H9 (cell line): ENCODE data around the gene SURF2. TPM values are rescaled to one million over a fixed set of nuclear protein-coding genes. Genes with fewer than 3 reads are reported as not detected.

Source experiments
- DNase-seq: peaks from one replicate; pipeline ENCODE4 v3.0.0-alpha.2; 2017
- H2AFZ ChIP-seq: one replicate; pipeline ENCODE4 v1.6.1; 2013; ENCODE audit warnings: mild to moderate bottlenecking, low read length, control low read depth, moderate library complexity
- H2AK5ac ChIP-seq: 2 replicates; pipeline ENCODE4 v1.6.1; 2013; ENCODE audit warnings: low read length, control low read depth, mixed read lengths; ENCODE audit not compliant: insufficient read length
- H2BK120ac ChIP-seq: one replicate; pipeline ENCODE4 v1.6.1; 2013; ENCODE audit warnings: low read depth, mild to moderate bottlenecking, low read length, control low read depth, inconsistent platforms; ENCODE audit not compliant: poor library complexity, severe bottlenecking
- H2BK12ac ChIP-seq: 2 replicates; pipeline ENCODE4 v1.6.1; 2013; ENCODE audit warnings: low read length, control low read depth, mixed read lengths, low read depth; ENCODE audit not compliant: insufficient read length
- H2BK15ac ChIP-seq: 2 replicates; pipeline ENCODE4 v1.6.1; 2013; ENCODE audit warnings: low read depth, low read length, control low read depth
- H2BK20ac ChIP-seq: one replicate; pipeline ENCODE4 v1.6.1; 2013; ENCODE audit warnings: low read depth, mild to moderate bottlenecking, low read length, control low read depth, inconsistent platforms; ENCODE audit not compliant: poor library complexity, severe bottlenecking
- H2BK5ac ChIP-seq: 2 replicates; pipeline ENCODE4 v1.6.1; 2013; ENCODE audit warnings: low read length, control low read depth, mixed read lengths; ENCODE audit not compliant: insufficient read length
- H3K14ac ChIP-seq: 2 replicates; pipeline ENCODE4 v1.6.1; 2013; ENCODE audit warnings: low read length, control low read depth; ENCODE audit not compliant: insufficient read depth
- H3K18ac ChIP-seq: 2 replicates; pipeline ENCODE4 v1.6.1; 2013; ENCODE audit warnings: low read depth, mild to moderate bottlenecking, mixed read lengths, low read length, control low read depth; ENCODE audit not compliant: insufficient read length
- H3K23ac ChIP-seq: 2 replicates; pipeline ENCODE4 v1.6.1; 2013; ENCODE audit warnings: low read length, control low read depth, mixed read lengths, low read depth; ENCODE audit not compliant: insufficient read length
- H3K23me2 ChIP-seq: 2 replicates; pipeline ENCODE4 v1.6.1; 2013; ENCODE audit warnings: low read depth, mild to moderate bottlenecking, mixed read lengths, low read length, control low read depth; ENCODE audit not compliant: insufficient read length, poor library complexity, severe bottlenecking
- H3K27ac ChIP-seq: 2 replicates; pipeline ENCODE4 v1.5.1; 2013; ENCODE audit warnings: low read length, control low read depth, mixed read lengths, low read depth; ENCODE audit not compliant: insufficient read length
- H3K27me3 ChIP-seq: 2 replicates; pipeline ENCODE4 v1.6.1; 2013; ENCODE audit warnings: low read length, control low read depth, inconsistent platforms; ENCODE audit not compliant: insufficient read depth
- H3K4ac ChIP-seq: 2 replicates; pipeline ENCODE4 v1.6.1; 2013; ENCODE audit warnings: low read depth, mild to moderate bottlenecking, control low read depth, inconsistent platforms, low read length, moderate library complexity
- H3K4me1 ChIP-seq: 2 replicates; pipeline ENCODE4 v1.6.1; 2013; ENCODE audit warnings: low read length, control low read depth, inconsistent platforms; ENCODE audit not compliant: insufficient read depth
- H3K4me2 ChIP-seq: 2 replicates; pipeline ENCODE4 v1.6.1; 2013; ENCODE audit warnings: low read length, control low read depth, mixed read lengths; ENCODE audit not compliant: insufficient read length, insufficient read depth
- H3K56ac ChIP-seq: 2 replicates; pipeline ENCODE4 v1.6.1; 2013; ENCODE audit warnings: low read depth, mild to moderate bottlenecking, mixed read lengths, low read length, control low read depth; ENCODE audit not compliant: insufficient read length
- H3K79me1 ChIP-seq: 2 replicates; pipeline ENCODE4 v1.6.1; 2013; ENCODE audit warnings: low read depth, mild to moderate bottlenecking, moderate library complexity, low read length, control low read depth, inconsistent platforms; ENCODE audit not compliant: insufficient read depth, poor library complexity, severe bottlenecking
- H3K79me2 ChIP-seq: 2 replicates; pipeline ENCODE4 v1.6.1; 2013; ENCODE audit warnings: low read length, control low read depth, inconsistent platforms; ENCODE audit not compliant: insufficient read depth
- H3K9ac ChIP-seq: 2 replicates; pipeline ENCODE4 v1.6.1; 2013; ENCODE audit warnings: low read length, control low read depth, mixed read lengths; ENCODE audit not compliant: insufficient read length; ENCODE audit errors: extremely low read depth
- H3K9me3 ChIP-seq: one replicate; pipeline ENCODE4 v1.6.1; 2013; ENCODE audit warnings: low read depth, low read length, inconsistent platforms; ENCODE audit not compliant: control insufficient read depth
- H3T11ph ChIP-seq: one replicate; pipeline ENCODE4 v1.6.1; 2013; ENCODE audit warnings: mild to moderate bottlenecking, low read length, control low read depth, inconsistent platforms
- H4K20me1 ChIP-seq: one replicate; pipeline ENCODE4 v1.6.1; 2013; ENCODE audit not compliant: control insufficient read depth, insufficient read length, insufficient read depth
- H4K5ac ChIP-seq: 2 replicates; pipeline ENCODE4 v1.6.1; 2013; ENCODE audit warnings: low read depth, mild to moderate bottlenecking, mixed read lengths, low read length, control low read depth; ENCODE audit not compliant: insufficient read length
- H4K8ac ChIP-seq: replicated peaks from 2 replicates; pipeline ENCODE4 v1.6.1; 2013; ENCODE audit warnings: low read length, control low read depth, mixed read lengths, low read depth; ENCODE audit not compliant: insufficient read length
- H4K91ac ChIP-seq: 2 replicates; pipeline ENCODE4 v1.6.1; 2013; ENCODE audit warnings: low read depth, mild to moderate bottlenecking, moderate library complexity, mixed read lengths, low read length, control low read depth; ENCODE audit not compliant: insufficient read length
- H3K27ac Mint-ChIP-seq, 3 experiments: 2 replicates in 2 of 3; 3 replicates in 1 of 3; pipeline ENCODE4 v1.8.0; 2020 to 2021; ENCODE audit warnings: mixed read lengths in 3 of 3, mild to moderate bottlenecking in 1 of 3, moderate library complexity in 1 of 3
- H3K27me3 Mint-ChIP-seq: 2 replicates; pipeline ENCODE4 v1.8.0; 2021; ENCODE audit warnings: low read depth, mild to moderate bottlenecking, moderate library complexity, mixed read lengths
- H3K36me3 Mint-ChIP-seq, 3 experiments: 2 replicates in 2 of 3; 3 replicates in 1 of 3; pipeline ENCODE4 v1.8.0; 2020 to 2021; ENCODE audit warnings: low read depth in 3 of 3, mixed read lengths in 3 of 3; ENCODE audit not compliant: insufficient read depth in 1 of 3
- H3K4me1 Mint-ChIP-seq, 2 experiments: 2 replicates each; pipeline ENCODE4 v1.8.0; 2020; ENCODE audit warnings: mixed read lengths in 2 of 2
- H3K4me3 Mint-ChIP-seq, 2 experiments: 2 replicates in 1 of 2; 3 replicates in 1 of 2; pipeline ENCODE4 v1.8.0; 2020 to 2021; ENCODE audit warnings: mild to moderate bottlenecking in 2 of 2, mixed read lengths in 2 of 2, moderate library complexity in 1 of 2
- H3K9me3 Mint-ChIP-seq, 2 experiments: 2 replicates in 1 of 2; 3 replicates in 1 of 2; pipeline ENCODE4 v1.8.0; 2020; ENCODE audit warnings: mild to moderate bottlenecking in 2 of 2, mixed read lengths in 2 of 2, moderate library complexity in 1 of 2
- CTCF ChIP-seq: fragments of 200-600 bp; sonication (generic); conservative IDR thresholded peaks from 3 replicates; pipeline ENCODE4 v1.8.0; 2021; ENCODE audit warnings: antibody characterized with exemption, mild to moderate bottlenecking
- WGBS: extraction: QIAGEN DNeasy Blood & Tissue Kit; methylation state at CpG from one replicate; pipeline ENCODE4 v1.1.7; 2013; ENCODE audit warnings: missing lambda C conversion rate, low lambda C conversion rate, mixed read lengths; ENCODE audit not compliant: insufficient read length; ENCODE audit errors: extremely low coverage; 5-methylcytosine and 5-hydroxymethylcytosine counted together
- total RNA-seq: library from RNA; stranded (reverse); gene quantifications from 2 replicates; pipeline ENCODE4 v1.2.1, GENCODE V29; 2021

The SURF2 gene
- total RNA-seq, 1 experiment from 2014 or later, result 44.4 TPM

GRCh38 chr9:133384736-133385321 is 28.5 kb downstream of the SURF2 start:
- H2BK15ac ChIP-seq, result no peak overlapping the region
- WGBS, result no CpG with 5 or more reads among the region's 17 CpGs
- H4K20me1 ChIP-seq, result peaks cover 3% of the 10 kb centered on the region
- no peaks in the 10 kb centered on the region for H3K36me3 Mint-ChIP-seq
- peaks cover 2 to 3% of the 10 kb centered on the region in 2 experiments; a peak in 4 of 5 replicates for H3K9me3 Mint-ChIP-seq
- H4K8ac ChIP-seq, result no peak overlapping the region
- no peak overlapping the region for H2AFZ ChIP-seq
- DNase-seq, result no peak
- no peak overlapping the region for H3K4ac ChIP-seq
- H2AK5ac ChIP-seq, result no peak overlapping the region
- H2BK12ac ChIP-seq, result no peak overlapping the region
- no peaks in the 10 kb centered on the region for H3K4me1 ChIP-seq
- no peaks in the 10 kb centered on the region for H3K79me1 ChIP-seq
- no peak overlapping the region for H3K4me3 Mint-ChIP-seq
- no peak for TF ChIP-seq CTCF
- H3K14ac ChIP-seq, result no peak overlapping the region; the same call in 1 of the 2 replicates
- no peak overlapping the region for H3K23ac ChIP-seq
- no peaks in the 10 kb centered on the region for H3K27me3 ChIP-seq
- H3K4me2 ChIP-seq, result no peak overlapping the region
- H3K27ac Mint-ChIP-seq, result no peak overlapping the region
- H3K56ac ChIP-seq, result no peak overlapping the region
- H2BK20ac ChIP-seq, result no peak overlapping the region
- no peaks in the 10 kb centered on the region for H3K23me2 ChIP-seq
- no peak overlapping the region for H3K9ac ChIP-seq
- no peak overlapping the region for H4K91ac ChIP-seq
- no peak overlapping the region for H3K18ac ChIP-seq
- H2BK5ac ChIP-seq, result no peak overlapping the region
- peaks cover 14% of the 10 kb centered on the region for H3K27me3 Mint-ChIP-seq
- no peak overlapping the region for H3T11ph ChIP-seq
- no peaks in the 10 kb centered on the region for H3K9me3 ChIP-seq
- H3K4me1 Mint-ChIP-seq, result no peaks in the 10 kb centered on the region
- H4K5ac ChIP-seq, result no peak overlapping the region
- H3K79me2 ChIP-seq, result no peaks in the 10 kb centered on the region
- no peak overlapping the region for H2BK120ac ChIP-seq
- H3K27ac ChIP-seq, result no peak overlapping the region
